ENCODE data around the gene ZNF865.
A peak's percentile ranks its signal among the peaks of the same experiment; 100 is the strongest.

The ZNF865 gene

DNA sequence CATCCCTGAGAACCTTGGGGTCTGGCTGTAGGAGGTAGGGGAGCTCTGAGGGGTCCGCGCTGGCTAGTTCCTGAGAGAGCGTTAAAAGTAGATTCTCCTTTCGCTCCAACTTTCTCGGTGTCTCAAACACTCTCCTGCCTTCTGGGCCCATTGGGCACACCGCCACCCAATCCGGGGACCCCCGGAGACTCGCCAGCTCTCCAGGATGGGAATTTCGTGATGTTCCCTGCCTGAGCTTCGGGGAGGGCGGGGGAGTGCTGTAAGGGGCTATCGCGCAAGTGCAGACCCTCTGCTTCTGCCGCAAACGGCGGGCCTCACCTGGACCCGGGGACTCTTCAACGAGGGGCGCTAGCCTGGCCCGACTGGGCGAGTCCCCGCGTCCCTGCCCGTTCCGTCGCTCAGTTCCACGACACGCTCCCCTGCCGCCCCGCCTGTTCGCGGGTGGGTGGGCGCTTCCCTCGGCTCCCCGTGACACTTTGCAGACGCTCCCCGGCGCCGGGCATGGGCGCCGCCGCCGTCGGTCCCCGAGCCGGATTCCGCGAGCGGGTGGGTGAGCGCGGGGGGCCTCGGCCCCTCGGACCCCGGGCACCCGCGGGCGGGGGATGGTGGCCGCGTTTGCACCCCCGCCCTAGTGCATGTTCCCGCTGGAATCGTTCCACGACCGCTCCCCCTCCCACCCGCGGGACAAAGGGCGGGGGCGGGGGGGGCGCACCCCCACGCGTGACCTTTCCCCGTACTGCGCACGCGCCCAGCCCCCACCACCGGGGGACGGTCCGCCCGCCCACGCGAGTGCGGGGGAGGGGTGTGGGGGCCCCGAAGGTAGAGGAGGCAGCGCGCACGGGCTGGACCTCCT is 42.5 kb downstream of the ZNF865 start, which contains the start of gene CCDC106:
CCDC106 (plus strand) TSS at position 481 of the 853 bp plus-strand sequence. CDS start 835 bp downstream, outside the sequence.
- DNase-seq = peak; percentile 82

DNA sequence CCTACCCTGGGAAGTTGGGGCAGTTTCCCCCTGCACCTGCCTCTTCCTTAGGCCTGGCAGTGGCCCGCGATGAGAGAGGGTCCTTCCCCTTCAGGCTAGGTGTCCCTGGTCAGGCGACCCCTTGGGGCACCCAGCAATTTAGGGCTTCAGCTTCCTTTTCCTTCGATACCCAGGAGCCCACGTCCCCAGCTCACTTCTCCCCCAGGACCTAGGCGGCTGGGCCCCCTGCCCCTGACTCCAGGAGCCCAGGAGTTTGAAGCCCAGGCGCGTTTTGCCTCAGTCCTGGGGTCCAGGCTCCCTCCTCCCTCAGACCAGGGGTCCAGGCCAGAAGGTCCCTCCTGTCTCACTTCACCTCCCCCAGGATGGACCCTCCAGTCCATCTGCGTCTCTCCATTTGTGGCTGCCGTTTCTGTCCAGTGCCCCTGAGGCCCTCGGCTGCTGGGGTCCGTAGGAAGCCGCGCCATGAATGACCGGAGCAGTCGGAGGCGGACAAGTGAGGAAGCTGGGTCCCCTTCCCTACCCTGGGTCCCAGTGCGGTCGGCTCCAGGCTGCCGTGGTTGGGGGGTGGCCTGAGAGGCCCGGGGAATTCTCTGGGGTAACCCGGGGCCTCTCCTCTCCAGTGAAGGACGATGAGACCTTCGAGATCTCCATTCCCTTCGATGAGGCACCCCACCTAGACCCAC is 43.3 kb downstream of the ZNF865 start:
- DNase-seq = no peak

DNA sequence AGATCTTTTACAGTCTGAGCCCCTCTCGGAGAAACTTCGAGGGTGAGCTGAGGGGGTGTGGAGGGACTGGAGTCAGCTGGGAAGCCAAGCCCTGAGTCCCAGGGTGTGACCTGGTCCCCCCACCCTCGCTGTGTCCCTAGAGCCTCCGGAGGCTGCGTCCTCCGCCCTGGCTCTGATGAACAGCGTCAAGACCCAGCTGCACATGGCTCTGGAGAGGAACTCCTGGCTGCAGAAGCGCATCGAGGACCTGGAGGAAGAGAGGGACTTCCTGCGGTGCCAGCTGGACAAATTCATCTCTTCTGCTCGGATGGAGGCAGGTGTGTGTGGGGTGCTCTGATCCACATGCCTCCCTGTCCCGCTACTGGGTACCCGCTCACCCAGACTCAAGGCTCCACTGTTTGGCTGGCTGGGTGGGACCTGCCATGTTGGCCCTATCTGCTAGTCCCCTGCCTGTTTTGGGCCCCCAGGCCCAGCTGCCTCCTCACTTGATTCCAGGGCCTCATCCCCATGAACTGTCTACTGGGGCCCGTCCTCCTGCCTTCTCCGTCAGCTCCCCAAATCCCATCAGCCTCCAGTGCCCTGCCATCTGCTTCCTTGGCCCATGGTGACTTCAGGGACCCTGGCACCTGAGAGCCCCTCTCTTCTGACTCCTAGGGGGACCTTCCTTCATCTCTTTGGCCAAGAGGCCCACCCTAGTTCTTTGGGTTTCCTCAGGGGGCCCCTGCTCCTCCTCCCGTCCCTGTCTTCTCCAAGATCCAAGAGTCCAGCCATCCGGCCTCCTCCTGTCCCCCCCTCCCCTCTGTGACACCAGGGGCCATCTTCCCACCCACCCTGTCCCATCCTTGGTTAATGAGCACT is 44.0 kb downstream of the ZNF865 start:
- no peak for DNase-seq

DNA sequence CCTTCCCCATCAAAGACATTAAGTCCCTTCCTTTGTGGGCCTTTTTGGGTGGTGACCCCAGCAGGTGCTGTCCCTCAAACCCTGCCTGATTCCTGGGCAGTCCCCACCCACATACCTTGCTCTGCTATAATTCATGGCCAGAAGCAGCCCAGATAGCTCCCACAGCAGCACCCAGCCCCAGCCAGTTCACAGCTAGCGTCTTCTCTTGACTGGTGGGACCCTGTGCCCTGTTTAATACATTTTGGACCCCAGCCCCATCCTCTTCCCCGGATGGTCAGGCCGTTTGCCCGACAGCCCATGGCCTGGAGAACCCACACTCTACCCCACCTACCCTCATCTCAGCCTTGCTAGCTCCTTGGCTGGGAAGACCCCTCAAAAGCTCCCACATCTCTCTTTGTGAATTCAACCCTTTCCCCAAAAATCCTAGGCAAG is 44.7 kb downstream of the ZNF865 start:
- DNase-seq = no peak

DNA sequence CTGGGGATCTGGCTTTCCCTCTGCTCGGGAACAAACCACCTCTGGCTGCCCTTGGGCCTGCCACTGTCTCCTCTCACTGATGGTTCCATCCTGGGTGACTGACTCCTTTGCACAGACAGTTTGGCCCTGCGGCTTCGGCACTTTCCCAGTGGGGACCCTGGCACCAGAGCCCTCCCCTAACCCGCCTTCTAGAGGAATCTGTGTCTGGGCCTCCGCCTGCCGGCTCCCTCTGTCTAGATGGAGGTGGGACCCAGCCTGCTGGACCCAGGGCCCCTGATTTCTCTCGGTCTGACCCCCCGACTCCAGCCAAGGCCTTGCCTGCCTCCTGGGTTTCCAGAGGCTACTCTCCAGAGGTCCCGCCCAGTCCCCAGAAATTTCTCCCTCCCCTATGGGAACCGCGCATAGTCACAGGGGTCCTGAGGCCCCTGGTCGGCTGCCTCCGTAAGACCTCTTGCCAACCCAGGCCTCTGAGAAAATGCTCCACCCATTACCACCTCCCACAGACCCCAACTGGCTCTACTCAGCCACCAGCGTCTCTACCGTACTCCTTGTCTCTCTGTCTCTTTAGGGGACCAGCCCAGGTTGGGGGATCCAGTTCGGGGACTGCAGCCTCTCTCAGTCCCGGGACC is 45.3 kb downstream of the ZNF865 start:
- no peak for DNase-seq

DNA sequence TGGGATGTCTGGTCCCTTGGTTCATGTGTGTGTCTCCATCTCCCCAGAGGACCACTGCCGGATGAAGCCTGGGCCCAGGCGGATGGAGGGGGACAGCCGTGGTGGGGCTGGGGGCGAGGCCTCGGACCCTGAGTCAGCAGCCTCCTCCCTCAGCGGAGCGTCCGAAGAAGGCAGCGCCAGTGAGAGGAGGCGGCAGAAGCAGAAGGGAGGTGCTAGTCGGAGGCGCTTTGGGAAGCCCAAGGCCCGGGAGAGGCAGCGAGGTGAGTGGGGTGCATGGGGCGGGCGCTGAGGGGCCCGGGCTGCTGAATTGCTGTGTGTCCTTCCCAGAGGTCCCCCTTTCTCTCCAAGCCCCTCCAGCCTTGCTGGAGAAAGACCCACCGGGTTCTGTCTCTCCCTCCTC is 45.8 kb downstream of the ZNF865 start:
- no peak for DNase-seq

DNA sequence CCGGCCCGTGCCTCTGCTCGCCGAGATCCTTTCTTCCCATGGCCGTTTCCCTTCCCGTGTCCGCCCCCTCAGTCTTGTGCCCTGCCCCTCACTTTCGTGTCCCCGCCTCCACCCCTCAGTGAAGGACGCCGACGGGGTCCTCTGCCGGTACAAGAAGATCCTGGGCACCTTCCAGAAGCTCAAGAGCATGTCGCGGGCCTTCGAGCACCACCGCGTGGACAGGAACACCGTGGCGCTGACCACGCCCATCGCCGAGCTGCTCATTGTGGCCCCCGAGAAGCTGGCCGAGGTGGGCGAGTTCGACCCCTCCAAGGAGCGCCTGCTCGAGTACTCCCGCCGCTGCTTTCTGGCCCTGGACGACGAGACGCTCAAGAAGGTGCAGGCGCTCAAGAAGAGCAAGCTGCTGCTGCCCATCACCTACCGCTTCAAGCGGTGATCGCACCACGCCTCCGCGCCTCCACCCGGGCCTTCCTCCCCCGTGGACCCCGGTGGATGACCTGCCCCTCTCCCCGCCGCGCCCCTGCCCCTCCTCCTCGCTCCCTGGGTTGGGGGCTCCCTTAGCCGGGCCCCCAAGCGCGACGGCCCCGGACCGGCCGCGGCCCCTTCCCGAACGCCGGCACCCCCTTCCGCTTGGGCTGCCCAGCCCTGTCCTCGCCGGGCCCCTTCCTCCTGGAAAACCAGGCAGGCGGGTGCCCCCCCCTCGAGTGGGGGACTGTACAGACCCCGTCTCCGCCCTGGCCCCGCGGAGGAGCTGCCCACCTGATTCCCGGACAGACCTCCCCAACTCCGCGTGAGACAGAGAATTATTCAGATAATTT is 47.1 kb downstream of the ZNF865 start:
- DNase-seq = no peak

DNA sequence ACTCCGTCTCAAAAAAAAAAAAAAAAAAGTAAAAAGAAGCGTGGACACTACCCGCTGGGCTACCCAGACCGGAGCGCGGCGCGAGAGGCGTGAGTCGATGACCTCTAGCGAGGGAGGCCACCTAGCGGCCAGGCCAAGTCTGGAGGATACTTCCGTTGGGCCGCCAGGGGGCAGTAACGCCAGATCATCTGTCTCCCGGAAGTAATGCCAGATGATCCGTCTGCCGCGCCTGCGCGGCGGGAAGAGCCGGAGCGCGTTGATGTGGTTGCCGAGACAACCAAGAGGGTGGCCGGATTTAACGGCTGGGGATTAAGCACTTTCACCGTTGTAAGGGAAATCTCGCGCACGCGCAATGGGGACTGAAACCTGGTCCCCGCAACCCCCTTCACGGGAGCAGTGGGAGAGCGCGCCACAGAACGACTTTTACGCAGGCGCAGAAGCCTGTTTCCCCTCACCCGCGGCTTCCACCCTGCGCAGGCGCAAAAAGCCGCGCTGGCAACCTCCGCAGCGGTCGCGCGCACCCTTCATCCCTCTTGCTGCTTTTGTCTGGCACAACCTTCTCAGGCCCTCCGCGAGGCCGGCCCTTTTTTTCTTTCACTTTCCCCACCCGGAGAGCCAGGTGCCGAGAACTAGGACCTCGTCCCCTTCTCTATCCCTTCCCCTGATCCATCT is 48.3 kb downstream of the ZNF865 start:
- DNase-seq = peak; percentile 99

DNA sequence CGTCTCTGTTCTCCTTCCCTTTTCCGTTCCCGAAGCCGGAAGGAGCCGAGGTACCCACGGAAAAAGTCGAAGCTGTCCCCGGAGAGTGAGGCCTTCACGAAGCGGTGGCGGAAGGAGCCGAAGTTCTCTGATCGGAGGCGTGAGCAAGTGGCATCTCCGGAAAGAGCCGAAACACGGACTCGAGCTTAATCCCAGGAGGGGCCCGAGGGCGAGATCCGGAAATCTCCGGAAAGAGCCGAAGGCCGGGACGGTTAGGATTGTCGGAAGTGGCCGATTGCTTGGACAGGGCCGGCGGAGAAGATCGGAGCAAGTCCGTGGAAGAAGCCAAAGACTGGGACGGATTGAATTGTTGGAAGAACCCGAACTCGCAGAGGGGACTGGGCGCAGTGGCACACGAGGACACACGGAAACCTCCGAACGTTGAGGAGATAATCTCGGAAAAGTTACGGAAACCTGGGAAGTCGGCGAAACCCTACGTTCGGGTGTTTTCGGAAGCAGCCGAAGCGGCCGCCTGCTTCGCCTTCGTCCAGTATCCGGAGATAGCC is 48.9 kb downstream of the ZNF865 start:
- peak; percentile 98 for DNase-seq

DNA sequence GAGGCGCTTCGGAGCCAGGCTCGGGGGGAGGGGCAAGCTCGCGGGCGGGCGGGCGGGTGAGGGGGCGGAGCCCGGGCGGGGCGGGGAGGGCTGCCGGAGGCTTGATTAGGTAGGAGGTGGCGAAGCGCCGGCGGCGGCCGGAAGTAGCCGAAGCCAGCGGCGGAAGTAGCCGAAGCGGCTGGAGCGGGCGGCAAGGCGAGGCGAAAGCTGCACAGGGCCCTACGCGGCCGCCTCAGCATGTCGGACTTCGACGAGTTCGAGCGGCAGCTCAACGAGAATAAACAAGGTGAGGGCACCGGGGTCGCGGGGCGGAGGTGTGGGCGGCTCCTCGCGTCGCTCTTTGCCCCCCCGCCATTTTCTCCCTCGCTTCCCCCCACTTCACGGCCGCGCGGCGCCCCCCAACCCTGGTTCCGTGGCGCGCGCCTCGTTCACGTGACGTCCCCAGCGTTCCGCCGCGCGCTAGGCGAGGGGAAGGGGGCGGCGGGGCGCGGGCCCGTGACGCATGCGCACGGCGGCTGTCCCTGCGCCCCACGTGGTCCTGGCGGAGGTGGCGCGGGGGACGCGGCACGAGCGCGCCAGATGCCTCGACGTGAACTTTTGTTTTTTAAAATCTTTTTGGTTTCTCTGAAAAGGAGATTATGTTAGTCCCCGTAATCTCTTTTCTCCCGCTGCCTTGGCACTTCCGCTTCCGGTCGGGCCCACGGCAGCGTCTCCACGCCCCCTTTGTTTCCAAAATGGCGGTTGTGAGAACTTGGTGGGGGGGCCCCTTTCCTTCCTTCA is 49.6 kb downstream of the ZNF865 start, which contains the start of gene U2AF2:
U2AF2 (plus strand) TSS at position 168 of the 780 bp plus-strand sequence; CDS start at position 238, 70 bp downstream.
- peak; percentile 96 for DNase-seq

DNA sequence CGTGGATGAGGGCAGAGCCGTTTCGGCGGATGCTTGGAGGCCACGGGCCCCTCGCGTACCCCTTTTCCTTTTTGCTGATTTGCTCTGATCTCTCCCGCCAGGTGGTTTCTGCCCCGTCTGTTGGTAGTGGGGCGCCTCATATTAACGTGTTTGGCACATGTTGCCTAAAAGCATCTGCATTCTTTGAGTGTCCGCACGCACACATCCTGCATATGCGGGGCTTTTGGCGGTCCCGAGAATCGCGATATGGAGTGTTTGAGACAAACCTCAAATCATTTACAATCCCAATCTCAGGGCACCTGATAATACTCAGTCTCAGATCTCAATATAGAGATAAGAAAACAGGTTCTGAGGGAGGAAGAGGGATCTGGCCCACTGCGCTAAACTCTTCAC is 50.2 kb downstream of the ZNF865 start:
- no peak for DNase-seq

DNA sequence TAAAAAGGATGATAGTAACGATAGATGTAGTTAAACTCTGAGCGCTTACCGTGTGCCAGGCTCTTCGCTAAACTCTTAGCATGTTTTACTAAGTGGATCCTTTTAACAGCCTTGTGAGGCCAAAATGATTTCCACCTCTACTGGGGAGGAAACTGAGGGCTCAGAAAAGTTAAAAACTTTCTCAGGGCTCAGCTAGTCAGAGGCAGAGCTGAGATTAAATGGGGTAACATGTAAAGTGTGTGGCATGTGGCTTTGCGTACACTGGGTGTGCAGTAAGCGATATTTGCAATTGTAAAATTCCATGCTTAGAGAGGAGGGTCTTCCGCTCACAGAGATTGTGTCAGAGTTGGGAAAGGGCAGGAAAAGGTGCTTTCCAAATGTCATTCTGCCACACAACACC is 51.1 kb downstream of the ZNF865 start:
- no peak for DNase-seq

DNA sequence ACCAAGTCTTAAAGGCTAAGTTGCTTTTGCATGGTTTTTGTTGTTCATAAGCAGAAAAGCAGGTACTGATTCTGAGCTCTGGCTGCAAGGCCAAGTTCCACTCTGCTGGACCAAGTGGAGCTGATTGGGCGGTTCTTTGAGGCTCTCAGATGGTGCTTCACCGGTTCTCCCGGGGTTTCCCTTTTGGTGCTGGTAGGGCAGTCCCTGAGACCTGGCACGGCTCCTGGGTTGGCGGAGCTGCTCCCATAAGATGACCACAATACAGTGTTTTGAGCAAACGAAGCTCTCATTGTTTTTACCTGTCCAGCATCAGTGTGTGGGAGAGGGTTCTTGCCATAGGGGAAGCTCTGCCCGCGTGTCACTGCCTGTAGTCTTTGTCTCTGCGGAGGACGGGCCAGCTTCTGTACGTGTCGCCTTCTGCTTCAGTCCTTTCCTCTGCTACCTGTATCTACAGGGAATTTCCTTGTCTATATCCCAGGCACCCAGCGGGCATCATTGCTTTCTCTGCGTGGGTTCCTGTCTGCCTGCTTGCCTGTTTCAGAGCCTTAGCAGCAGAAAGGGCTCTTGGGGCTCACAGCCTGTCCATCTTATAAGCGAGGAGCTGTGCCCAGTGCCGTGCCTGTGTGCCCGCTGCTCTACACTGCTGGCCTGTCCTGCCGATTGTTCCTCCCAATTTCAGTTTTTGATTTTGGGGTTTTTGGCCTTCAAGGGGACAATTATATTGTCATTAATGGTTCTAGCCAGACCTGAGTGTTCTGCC is 51.7 kb downstream of the ZNF865 start:
- DNase-seq = no peak

DNA sequence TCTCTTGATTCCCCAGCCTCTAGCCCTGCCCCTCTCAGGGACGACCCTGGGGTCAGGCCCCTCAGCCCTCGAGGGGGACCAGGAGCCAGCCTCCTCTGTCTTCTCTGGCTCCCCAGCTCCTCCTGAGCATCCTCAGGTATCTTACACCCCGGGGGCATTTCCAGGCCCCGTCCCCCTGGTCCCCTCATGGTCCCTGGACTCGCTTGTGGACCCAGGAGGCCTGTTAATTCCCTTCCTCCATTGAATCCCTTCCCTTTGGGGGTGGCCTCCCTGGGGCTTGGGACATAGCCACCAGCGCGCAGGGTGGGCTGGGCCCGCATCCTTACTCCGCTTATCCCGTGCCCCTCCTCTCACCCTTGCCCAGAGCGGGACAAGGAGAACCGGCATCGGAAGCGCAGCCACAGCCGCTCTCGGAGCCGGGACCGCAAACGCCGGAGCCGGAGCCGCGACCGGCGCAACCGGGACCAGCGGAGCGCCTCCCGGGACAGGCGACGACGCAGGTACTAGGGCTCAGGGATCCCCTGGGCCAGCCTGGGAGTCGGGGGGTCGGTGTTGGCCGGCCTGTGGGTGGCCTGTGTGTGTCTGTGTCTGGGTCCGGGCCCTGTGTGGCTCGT is 53.5 kb downstream of the ZNF865 start:
- DNase-seq = no peak

DNA sequence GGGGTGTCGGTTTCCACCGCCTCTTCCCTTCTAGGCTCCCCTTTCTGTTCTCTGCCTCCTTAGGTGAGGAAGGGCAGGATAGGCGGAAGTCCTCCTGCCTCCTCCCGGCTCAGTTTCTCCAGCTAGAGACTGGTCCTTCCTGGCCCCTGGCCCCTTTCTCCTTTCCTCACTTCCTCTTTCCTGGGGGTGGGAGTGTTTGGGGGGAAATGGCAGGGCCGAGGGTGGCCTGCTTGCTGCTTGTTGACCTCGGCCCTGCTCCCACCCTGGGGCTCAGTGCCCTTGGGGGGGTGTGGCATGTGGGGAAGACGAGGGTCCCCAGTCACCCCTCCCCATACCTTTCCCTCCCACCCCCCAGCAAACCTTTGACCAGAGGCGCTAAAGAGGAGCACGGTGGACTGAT is 54.4 kb downstream of the ZNF865 start:
- DNase-seq = no peak

DNA sequence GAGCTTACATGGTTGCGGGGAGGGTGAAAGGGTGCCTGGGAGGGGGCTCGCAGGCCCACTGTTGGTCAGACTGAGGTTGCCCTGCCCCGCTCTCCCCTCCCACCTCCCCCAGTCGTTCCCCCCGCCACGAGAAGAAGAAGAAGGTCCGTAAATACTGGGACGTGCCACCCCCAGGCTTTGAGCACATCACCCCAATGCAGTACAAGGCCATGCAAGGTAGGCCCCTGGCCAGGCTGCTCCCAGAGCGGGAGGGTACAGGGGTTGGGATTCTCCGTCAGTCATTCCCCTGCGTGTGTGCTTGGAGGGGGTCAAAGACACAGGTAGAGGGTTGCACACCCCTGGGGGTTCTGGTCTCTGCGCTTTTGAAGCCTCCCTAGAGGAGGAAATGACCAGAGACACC is 55.0 kb downstream of the ZNF865 start:
- DNase-seq = no peak

DNA sequence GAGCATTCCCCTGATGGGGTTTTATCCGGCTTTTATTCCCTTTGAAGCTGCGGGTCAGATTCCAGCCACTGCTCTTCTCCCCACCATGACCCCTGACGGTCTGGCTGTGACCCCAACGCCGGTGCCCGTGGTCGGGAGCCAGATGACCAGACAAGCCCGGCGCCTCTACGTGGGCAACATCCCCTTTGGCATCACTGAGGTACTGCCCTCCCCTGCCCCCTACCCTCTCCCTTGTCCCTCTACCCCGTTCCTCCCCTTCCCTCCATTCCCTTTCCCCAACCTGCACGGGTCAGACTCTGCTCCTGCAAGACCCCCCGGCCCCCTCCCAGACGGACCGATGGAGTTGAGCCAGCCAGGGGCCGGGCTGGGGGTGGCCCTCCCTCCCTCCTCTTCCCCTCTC is 55.5 kb downstream of the ZNF865 start:
- no peak for DNase-seq

DNA sequence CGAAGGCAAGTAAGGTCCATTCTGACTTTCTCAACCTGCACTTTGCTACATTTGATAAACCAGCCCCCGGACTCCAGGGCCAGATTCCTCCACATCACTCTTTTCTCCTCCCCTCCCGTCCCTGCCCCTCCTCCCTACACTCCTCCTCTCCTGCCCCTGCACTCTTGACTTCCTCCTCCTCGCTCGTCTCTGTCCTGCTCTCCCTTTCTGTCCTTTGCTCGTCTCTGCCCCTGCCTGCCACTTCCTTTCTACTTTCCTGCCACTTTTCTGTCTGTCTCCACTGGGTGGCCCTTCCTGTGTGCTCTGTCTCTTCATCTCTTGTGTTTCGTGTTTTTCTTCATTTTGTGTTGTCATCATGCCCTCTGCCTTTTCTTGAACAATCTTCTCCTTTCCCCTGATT is 56.4 kb downstream of the ZNF865 start:
- no peak for DNase-seq
